Kidney (tissue), 14 donors: ENCODE results near the gene ALDH3A1. TPM values are rescaled to one million over a fixed set of nuclear protein-coding genes. Genes with fewer than 3 reads are reported as not detected.

ENCODE experiments used
- DNase-seq, 5 donors: peaks; one replicate each; pipeline ENCODE4 v3.0.0-alpha.2; 2013 to 2020
- FAIRE-seq: peaks from 2 replicates; lab custom pipeline; 2012; peaks lifted over from hg19 to GRCh38; lab: Jason Lieb, UNC
- H3K27ac ChIP-seq, 2 donors: one replicate each; pipeline ENCODE4 v1.7.0; 2013; ENCODE audit warnings: low read depth in 2 of 2, low read length in 2 of 2, inconsistent platforms in 1 of 2
- H3K27me3 ChIP-seq: one replicate; pipeline ENCODE4 v1.7.1; 2013; ENCODE audit warnings: low read length, inconsistent platforms; ENCODE audit not compliant: control insufficient read depth, insufficient read depth
- H3K36me3 ChIP-seq, 3 donors: one replicate each; pipeline versions ENCODE4 v1.7.0 to v1.7.1; 2013; ENCODE audit warnings: low read length in 3 of 3, control low read depth in 1 of 3, inconsistent platforms in 1 of 3; ENCODE audit not compliant: insufficient read depth in 3 of 3, control insufficient read depth in 2 of 3
- H3K4me1 ChIP-seq, 3 donors: one replicate each; pipeline versions ENCODE4 v1.7.0 to v1.7.1; 2013; ENCODE audit warnings: low read length in 3 of 3, inconsistent platforms in 1 of 3, low read depth in 1 of 3; ENCODE audit not compliant: control insufficient read depth in 2 of 3, insufficient read depth in 2 of 3
- H3K4me3 ChIP-seq, 3 donors: one replicate each; pipeline versions ENCODE4 v1.7.0 to v1.8.1; 2013; ENCODE audit warnings: low read length in 3 of 3, control low read depth in 1 of 3, inconsistent platforms in 1 of 3
- H3K9ac ChIP-seq, 3 donors: one replicate each; pipeline versions ENCODE4 v1.7.0 to v1.7.1; 2013; ENCODE audit warnings: low read length in 3 of 3, control low read depth in 1 of 3, inconsistent platforms in 1 of 3
- H3K9me3 ChIP-seq, 3 donors: one replicate each; pipeline versions ENCODE4 v1.7.0 to v1.7.1; 2013; ENCODE audit warnings: low read length in 3 of 3, control low read depth in 1 of 3, inconsistent platforms in 1 of 3; ENCODE audit not compliant: control insufficient read depth in 2 of 3, insufficient read depth in 1 of 3
- CTCF ChIP-seq: IDR thresholded peaks from 3 replicates; pipeline ENCODE4 v1.5.1; 2012; ENCODE audit warnings: mild to moderate bottlenecking, moderate library complexity, borderline replicate concordance; ENCODE audit not compliant: insufficient read depth; ENCODE audit errors: extremely low read depth
- intact Hi-C: fragments of 100-400 bp; cut with DNase I; formaldehyde crosslinking; loops from one replicate; pipeline ENCODE4 v1.11.1; 2022
- polyA plus RNA-seq: library from polyadenylated mRNA; stranded (reverse); fragments of 350-450 nt; fragmentation: Illumina TruSeq; extraction: RNeasy Lipid Tissue Mini Kit (QIAGEN cat#74804); gene quantifications from one replicate; pipeline ENCODE4 v1.2.3, GENCODE V29; 2014; ENCODE audit warnings: low read depth, low replicate concordance; ENCODE audit not compliant: insufficient read depth
- total RNA-seq: library from RNA; stranded (reverse); fragmentation: NEBNext Ultra II Directional; extraction: Animal tissue kit (Norgen Biotek cat#: 25700); gene quantifications from one replicate; pipeline ENCODE4 v1.2.1, GENCODE V29; 2021
- donor health status: control.
- donor health status: control.
- donor health status: control.
- donor health status: control.
- donor health status: control.
- donor health status: DM: yes; HTN: yes; CAD: no.
- donor health status: Normal renal cell carcinoma (clear cell type).

ALDH3A1 gene
- total and polyA plus RNA-seq, 2 donors from 2014 or later: 0.75 to 1.4 TPM

GRCh38 chr17:19703106-19703827 is 44.8 kb downstream of the ALDH3A1 start:
- Histone ChIP-seq H3K9me3 (no peaks in the 10 kb centered on the region), H3K27me3 (no peaks in the 10 kb centered on the region), H3K4me3 (no peak overlapping the region), H3K36me3 (no peaks in the 10 kb centered on the region), H3K4me1 (peaks cover 10 to 14% (median 11%) of the 10 kb centered on the region in 3 donors), H3K27ac (no peak overlapping the region), H3K9ac (peak overlapping the region in 1 of 3 donors; percentile 36)
- TF ChIP-seq CTCF: no peak
- FAIRE-seq (no peak), DNase-seq (peak in 4 of 5 donors; percentile 87 to 91 (median 90))
- intact Hi-C loops: no loop called here

- Histone ChIP-seq H3K9ac (no peak overlapping the region), H3K36me3 (no peaks in the 10 kb centered on the region), H3K4me3 (no peak overlapping the region), H3K9me3 (no peaks in the 10 kb centered on the region), H3K4me1 (peaks cover 10 to 14% (median 11%) of the 10 kb centered on the region in 3 donors), H3K27ac (no peak overlapping the region), H3K27me3 (no peaks in the 10 kb centered on the region)
- DNase-seq (peak; percentile 52 to 85 (median 72)), FAIRE-seq (no peak)
- intact Hi-C loops: no loop called here
- TF ChIP-seq CTCF: no peak
These were observed 45.9 kb downstream of the ALDH3A1 start for GRCh38 chr17:19702217-19702641.

Other genes starting within 250 kb of the ALDH3A1 start
- 26.0 TPM for gene SLC47A1, start 214.4 kb downstream of the ALDH3A1 start, total RNA-seq
- 94.8 TPM for gene SLC47A1, start 214.4 kb downstream of the ALDH3A1 start, polyA plus RNA-seq
- 75.0 TPM for gene ALDH3A2, start 99.5 kb downstream of the ALDH3A1 start, total RNA-seq
- 87.7 TPM for gene ALDH3A2, start 99.5 kb downstream of the ALDH3A1 start, polyA plus RNA-seq
- gene SLC47A2, start 31.7 kb downstream of the ALDH3A1 start, total RNA-seq: 46.3 TPM
- 61.5 TPM for gene SLC47A2, start 31.7 kb downstream of the ALDH3A1 start, polyA plus RNA-seq
- gene ULK2, start 119.6 kb upstream of the ALDH3A1 start, total RNA-seq: 16.3 TPM
- 6.6 TPM for gene ULK2, start 119.6 kb upstream of the ALDH3A1 start, polyA plus RNA-seq
- gene AKAP10, start 229.5 kb upstream of the ALDH3A1 start, total RNA-seq: 43.7 TPM
- 8.3 TPM for gene AKAP10, start 229.5 kb upstream of the ALDH3A1 start, polyA plus RNA-seq